Measurements from ENCODE around the gene TP73. TPM values are rescaled to one million over a fixed set of nuclear protein-coding genes. Genes with fewer than 3 reads are reported as not detected.

Gene TP73
- polyA plus RNA-seq, 1 donor from 2014 or later, result not detected

- no peaks in the 10 kb centered on the region for H3K9me2 ChIP-seq (ENCODE audit: insufficient read depth, low read length)
- H4K20me1 ChIP-seq (ENCODE audit: insufficient read depth), result no peaks in the 10 kb centered on the region
- H3K9ac ChIP-seq (ENCODE audit: low read length), result no peak overlapping the region
- no peak overlapping the region for H3K27ac ChIP-seq (ENCODE audit: low read length)
- no peaks in the 10 kb centered on the region for H3K79me2 ChIP-seq (replicated peaks; ENCODE audit: insufficient read depth, low read length)
- no peak overlapping the region for H2AFZ ChIP-seq (ENCODE audit: low read depth, low read length)
- no peaks in the 10 kb centered on the region for H3K36me3 ChIP-seq (ENCODE audit: insufficient read depth, low read length)
- H3K27me3 ChIP-seq (ENCODE audit: insufficient read depth, low read depth, low read length), result peaks cover 4% of the 10 kb centered on the region
- H3K4me3 ChIP-seq (ENCODE audit: low read length), result no peak overlapping the region
- TF ChIP-seq TAF1 (IDR thresholded peaks at IDR 0.05; ENCODE audit: low read depth) (no peak), MXI1 (conservative IDR thresholded peaks at IDR 0.05; ENCODE audit: poor library complexity, severe bottlenecking) (no peak), EP300 (conservative IDR thresholded peaks at IDR 0.05; ENCODE audit: poor library complexity, severe bottlenecking) (no peak), CTCF (IDR thresholded peaks at IDR 0.05; ENCODE audit: poor library complexity, severe bottlenecking) (peak; percentile 30)
- no peaks in the 10 kb centered on the region for H3F3A ChIP-seq (ENCODE audit: insufficient read depth, low read length, poor library complexity, severe bottlenecking)
- H3K9me3 ChIP-seq (ENCODE audit: low read length), result no peaks in the 10 kb centered on the region
- no peak overlapping the region for H3K4me2 ChIP-seq (ENCODE audit: low read length)
Observed at GRCh38 chr1:3775490-3776230, 123.3 kb downstream of the TP73 start.

GRCh38 chr1:3776231-3776961 is 124.1 kb downstream of the TP73 start:
- H2AFZ ChIP-seq (ENCODE audit: low read depth, low read length), result no peak overlapping the region
- no peak overlapping the region for H3K4me2 ChIP-seq (ENCODE audit: low read length)
- no peak overlapping the region for H3K27ac ChIP-seq (ENCODE audit: low read length)
- H3K9me3 ChIP-seq (ENCODE audit: low read length), result no peaks in the 10 kb centered on the region
- H3K9me2 ChIP-seq (ENCODE audit: insufficient read depth, low read length), result no peaks in the 10 kb centered on the region
- H3K9ac ChIP-seq (ENCODE audit: low read length), result no peak overlapping the region
- no peaks in the 10 kb centered on the region for H3F3A ChIP-seq (ENCODE audit: insufficient read depth, low read length, poor library complexity, severe bottlenecking)
- H3K36me3 ChIP-seq (ENCODE audit: insufficient read depth, low read length), result no peaks in the 10 kb centered on the region
- no peak for TF ChIP-seq RAD21 (conservative IDR thresholded peaks at IDR 0.05)
- TF ChIP-seq TAF1 (IDR thresholded peaks at IDR 0.05; ENCODE audit: low read depth), result no peak
- no peak for TF ChIP-seq MXI1 (conservative IDR thresholded peaks at IDR 0.05; ENCODE audit: poor library complexity, severe bottlenecking)
- TF ChIP-seq REST (IDR thresholded peaks at IDR 0.05; ENCODE audit: borderline replicate concordance), result no peak
- no peak for TF ChIP-seq POLR2AphosphoS5 (IDR thresholded peaks at IDR 0.05)
- TF ChIP-seq EP300 (conservative IDR thresholded peaks at IDR 0.05; ENCODE audit: poor library complexity, severe bottlenecking), result no peak
- TF ChIP-seq EZH2 (IDR thresholded peaks at IDR 0.05; ENCODE audit: borderline replicate concordance, insufficient read depth, low read length, poor library complexity, severe bottlenecking), result no peak
- no peak for TF ChIP-seq SMC3 (conservative IDR thresholded peaks at IDR 0.05; ENCODE audit: poor library complexity)
- no peak for TF ChIP-seq CTCF (IDR thresholded peaks at IDR 0.05; ENCODE audit: poor library complexity, severe bottlenecking)
- peaks cover 4% of the 10 kb centered on the region for H3K27me3 ChIP-seq (ENCODE audit: insufficient read depth, low read depth, low read length)
- no peaks in the 10 kb centered on the region for H4K20me1 ChIP-seq (ENCODE audit: insufficient read depth)
- H3K79me2 ChIP-seq (replicated peaks; ENCODE audit: insufficient read depth, low read length), result no peaks in the 10 kb centered on the region
- no peak overlapping the region for H3K4me3 ChIP-seq (ENCODE audit: low read length)

All from neural cell (in vitro differentiated cells).